NCI-H2107 treated with DMSO at 0.1 percent for 48 hours (cell line): ENCODE results near the gene PRDM16.

Experiments used
- DNase-seq: peaks from one replicate; lab custom pipeline; 2025; ENCODE audit not compliant: unreplicated experiment; lab: John Stamatoyannopoulos, UW

The PRDM16 gene

GRCh38 chr1:3053366-3053980 is 15.5 kb upstream of the PRDM16 start:
- DNase-seq, result no peak

DNA sequence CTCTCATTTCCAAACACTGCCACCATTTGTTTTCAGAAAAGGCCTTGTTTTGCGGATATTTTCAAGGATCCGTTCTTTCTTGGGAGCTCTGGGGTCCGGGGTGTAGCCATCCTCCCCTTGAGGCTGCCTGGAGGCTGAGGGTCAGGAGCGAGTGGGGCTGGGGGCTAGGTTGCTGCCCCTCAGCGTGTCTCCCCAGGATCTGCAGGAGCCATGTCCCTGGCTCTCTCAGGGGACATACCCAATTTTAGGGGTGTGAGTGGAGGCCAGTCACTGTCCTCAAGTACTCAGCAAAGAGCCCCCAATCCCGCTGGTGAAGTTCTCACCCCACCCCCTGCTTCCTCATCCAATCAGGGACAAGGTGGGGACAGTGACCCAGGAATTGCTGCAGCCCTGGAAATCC is 15.0 kb upstream of the PRDM16 start:
- no peak for DNase-seq

DNA sequence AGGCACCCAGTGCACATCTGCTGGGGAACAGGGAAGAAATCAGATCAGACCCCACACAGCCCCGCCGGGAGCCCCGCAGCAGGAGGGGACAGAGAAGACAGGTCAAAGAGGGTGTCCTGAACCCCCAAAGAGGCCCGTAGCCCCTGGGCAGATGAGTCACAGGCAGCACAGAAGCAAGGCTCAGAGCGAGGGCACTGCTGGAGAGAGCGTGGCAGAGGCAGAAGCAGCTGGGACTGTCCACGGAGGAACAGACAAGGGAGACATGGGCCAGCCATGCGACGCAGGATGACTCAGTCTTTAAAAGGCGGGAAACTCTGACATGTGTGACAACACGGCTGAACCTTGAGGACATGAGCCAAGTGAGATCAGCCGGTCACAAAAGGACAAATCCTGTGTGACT is 14.5 kb upstream of the PRDM16 start:
- no peak for DNase-seq

DNA sequence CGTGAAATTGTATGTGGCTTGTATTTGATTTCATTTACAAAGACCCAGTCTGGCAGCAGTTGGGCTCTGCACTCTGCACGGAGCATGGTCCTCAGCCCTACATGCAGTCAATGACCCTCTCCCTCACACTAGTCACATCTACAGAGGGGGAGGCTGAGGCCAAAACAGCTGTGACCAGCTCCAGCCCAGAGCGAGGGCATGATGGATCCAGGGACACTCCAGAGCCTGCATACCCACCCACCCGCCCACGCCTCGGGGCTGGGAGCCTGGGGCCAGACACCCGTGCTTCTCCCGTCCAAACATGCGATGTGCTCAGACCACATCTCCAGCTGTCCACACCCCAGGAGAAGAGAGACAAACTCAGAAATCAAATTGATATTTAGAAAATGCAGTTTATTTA is 14.0 kb upstream of the PRDM16 start:
- no peak for DNase-seq

- DNase-seq, result no peak
Measured at GRCh38 chr1:3056641-3057040, 12.4 kb upstream of the PRDM16 start.

DNA sequence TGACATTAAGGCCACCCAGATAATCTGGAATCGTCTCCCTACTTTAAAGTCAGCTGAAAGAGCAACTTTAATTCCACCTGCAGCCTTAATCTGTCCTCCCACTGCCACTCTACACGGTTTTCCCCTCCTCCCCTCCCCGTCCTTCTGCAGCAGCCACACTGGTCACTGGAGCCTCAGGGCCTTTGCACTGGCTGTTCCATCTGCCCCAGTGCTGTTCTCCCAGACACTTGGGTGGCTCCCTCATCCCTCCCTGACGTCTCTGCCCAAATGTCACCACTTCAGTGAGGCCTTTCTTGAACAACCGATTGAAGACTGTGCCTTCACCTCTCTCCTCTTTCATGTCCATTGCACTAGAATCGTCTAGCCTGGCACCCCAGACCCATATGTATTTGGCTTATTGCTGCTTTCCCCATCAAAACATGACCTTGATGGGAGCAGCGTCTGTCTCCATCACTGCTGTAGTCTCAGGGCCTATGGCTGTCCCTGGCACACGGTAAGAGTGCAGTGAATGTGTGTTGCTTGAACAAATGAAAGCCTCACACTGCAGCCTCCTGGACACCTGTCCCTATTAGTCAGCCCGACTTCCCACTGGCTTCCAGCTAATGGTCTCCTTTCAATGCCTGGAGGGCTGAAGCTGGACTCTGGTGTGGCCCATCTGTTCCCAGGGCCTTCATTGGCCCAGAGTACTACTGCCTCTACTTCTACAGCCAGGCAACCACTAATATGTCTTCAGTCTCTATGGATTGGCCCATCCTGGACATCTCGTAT is 10.6 kb upstream of the PRDM16 start:
- DNase-seq, result no peak

DNA sequence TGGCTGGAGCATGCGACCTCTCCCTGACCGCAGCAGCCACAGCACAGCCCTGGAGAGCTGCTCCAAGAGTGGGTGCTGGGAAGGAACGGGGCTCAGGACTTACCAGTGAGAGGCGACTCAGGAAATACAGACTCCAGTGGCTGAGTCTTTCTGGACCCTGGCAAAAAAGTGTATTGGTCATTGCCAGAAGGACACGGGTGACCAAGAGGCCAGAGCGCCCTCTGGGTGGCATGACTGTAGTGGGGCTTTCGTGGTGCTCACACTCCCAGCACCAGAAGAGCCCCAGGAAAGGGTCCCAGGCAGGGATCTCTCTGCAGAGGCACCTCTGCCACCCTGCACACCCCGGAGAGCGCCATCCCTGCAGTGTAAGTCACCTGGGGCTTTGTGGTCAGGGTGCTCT is 8.9 kb upstream of the PRDM16 start:
- DNase-seq, result no peak

DNA sequence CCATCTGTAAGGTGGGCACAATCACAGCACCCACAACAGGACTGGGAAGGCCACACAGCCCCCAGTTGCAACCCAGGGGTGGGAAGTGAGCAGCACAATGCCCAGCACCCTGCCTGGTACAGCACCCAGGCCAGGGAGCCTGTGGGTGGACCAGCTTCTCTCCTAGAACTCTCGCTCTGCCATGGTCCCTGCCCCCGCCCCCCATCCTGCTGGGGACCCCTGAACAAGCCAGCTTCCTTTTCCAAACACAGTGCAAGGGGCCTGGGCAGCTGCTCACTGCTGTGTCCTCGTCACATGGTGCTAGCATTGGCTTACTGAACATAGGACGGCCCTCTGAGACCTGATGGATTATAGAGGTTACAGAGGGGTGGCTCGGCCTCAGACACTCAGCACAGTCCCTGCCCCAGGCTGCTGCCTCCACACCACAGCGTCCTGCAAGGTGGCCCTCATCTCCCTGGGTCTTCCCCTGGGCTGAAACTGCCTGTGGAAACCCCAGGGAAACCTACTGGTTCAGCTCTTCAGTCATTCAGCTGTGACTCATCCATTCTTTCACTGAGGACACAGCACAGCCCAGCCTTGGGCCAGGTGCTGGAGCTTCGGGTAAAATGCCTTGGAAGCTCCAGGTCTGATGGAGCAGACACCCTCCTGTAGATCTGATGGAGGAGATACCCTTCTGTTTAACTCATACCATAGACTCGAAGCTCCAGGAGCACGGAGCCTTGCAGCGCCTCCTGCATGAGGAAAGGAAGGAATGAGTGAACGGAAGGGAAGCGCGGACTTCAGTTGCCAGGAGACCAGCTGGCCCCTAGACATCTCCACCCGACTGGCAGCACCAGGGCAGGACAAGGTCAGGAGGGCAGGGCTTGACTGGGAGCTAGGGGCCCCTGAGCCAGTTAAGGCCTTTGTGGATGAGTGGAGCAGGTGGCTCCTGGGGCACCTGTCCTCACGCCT is 8.1 kb upstream of the PRDM16 start:
- DNase-seq, result no peak

GRCh38 chr1:3061566-3061965 is 7.4 kb upstream of the PRDM16 start:
- DNase-seq, result no peak

GRCh38 chr1:3061981-3062615 is 6.9 kb upstream of the PRDM16 start:
- DNase-seq, result no peak

- DNase-seq, result no peak
Measured at GRCh38 chr1:3062616-3063378, 6.2 kb upstream of the PRDM16 start.

GRCh38 chr1:3063379-3064295 is 5.4 kb upstream of the PRDM16 start:
- DNase-seq, result no peak

- DNase-seq, result no peak
Measured at GRCh38 chr1:3064296-3064850, 4.6 kb upstream of the PRDM16 start.

DNA sequence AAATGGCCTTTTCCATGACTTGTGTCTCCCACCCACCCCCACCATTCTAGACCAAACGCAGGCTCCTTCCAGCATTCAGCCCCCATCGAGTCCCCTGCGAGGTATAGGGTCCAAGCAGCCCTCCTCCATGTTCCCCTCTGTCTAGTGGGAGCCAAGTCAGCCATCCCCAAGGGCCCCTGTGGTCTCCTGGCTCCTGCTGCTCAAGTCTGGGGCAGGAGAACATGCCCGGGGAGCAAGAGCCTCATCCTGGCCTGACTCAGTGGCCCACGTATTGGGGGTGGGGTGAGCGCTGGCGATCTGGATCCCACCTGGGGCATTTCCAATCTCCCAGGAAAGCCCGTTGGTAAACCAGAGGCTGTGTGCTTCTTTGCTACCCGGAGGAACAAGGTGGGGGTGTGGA is 4.1 kb upstream of the PRDM16 start:
- DNase-seq, result no peak

DNA sequence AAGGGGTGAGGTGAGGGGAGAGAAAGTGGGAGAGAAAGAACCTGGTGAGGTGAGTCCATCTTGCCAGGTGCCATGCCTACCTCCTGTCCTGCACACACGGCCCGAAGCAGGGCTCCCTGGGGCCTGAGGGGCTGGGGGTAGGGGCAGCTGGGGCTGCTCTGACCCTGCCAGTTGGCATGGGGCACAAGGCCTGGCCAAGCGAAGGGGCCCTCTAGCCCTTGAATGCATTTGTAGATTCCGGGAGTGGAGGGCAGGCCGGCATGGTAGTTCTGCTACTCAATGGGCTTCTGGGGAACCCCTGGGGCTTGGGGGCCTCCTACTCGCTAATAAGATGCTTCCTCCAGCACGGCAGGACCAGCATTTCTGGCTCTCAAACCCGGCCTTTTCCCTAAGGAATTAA is 3.6 kb upstream of the PRDM16 start:
- no peak for DNase-seq

DNA sequence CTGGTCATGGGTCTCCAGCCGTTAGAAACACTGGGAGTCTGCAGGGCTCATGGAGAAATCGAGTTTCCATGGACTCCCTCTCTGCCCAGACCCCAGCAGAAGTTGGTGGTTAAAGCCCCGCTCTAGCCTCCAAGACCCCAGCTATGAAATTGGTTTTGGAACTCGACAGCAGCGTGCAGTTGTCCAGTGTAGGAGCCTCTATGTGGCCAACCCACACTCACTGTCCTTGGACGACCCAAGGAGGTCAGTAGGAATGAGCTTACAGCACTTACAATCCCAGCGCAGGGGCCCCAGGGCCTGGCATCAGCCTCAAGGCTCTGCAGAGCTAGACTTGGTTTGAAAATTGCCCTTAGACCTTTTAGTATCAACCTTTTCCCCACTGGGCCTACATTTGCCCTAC is 3.2 kb upstream of the PRDM16 start:
- no peak for DNase-seq

DNA sequence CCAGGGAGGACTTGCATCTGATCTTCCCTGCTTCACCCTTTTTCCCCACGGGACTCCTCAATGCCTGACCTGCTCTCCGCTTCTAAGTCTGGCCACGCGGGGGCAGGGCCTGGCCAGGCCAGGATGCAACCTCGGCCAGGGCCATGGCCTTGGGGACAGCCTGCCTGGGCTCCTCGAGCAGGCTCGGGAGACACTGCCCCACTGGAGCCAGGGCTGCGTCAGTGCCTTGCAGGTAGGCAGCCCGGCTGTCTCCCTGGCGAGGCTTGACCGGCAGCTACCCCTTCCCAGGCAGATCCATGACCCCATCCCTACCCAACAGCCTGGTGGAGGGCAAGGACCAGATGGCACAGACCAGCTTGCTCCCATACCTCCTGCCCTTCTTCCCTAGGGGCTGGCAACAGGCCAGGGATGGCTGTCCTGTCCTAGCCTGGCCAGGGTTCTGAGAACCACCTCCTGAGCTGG is 2.7 kb upstream of the PRDM16 start:
- no peak for DNase-seq

- no peak for DNase-seq
Measured at GRCh38 chr1:3066826-3067225, 2.2 kb upstream of the PRDM16 start.

GRCh38 chr1:3067301-3067670 is 1.7 kb upstream of the PRDM16 start:
- DNase-seq, result no peak
